CD4-positive, alpha-beta memory T cell (primary cell): ENCODE data around the gene C1orf105. TPM values are rescaled to one million over a fixed set of nuclear protein-coding genes. Genes with fewer than 3 reads are reported as not detected.
A peak's percentile ranks its signal among the peaks of the same experiment; 100 is the strongest.

Source experiments
- CTCF ChIA-PET: fragments of 350-600 bp; sonication (Branson Sonifier 250); formaldehyde crosslinking; loops from one replicate; lab custom pipeline; 2021; ENCODE audit warnings: inconsistent platforms; ENCODE audit not compliant: partially characterized antibody; lab: Charles Lee
- POLR2A ChIA-PET: fragments of 350-600 bp; sonication (Branson Sonifier 250); formaldehyde crosslinking; loops from one replicate; lab custom pipeline; 2021; ENCODE audit not compliant: partially characterized antibody; lab: Charles Lee
- DNase-seq, 5 donors: peaks; one replicate each; pipeline versions ENCODE4 v3.0.0 to v3.0.0-alpha.2; 2020 to 2022; ENCODE audit warnings: mixed read lengths in 1 of 5
- H3K27ac ChIP-seq: one replicate; pipeline ENCODE4 v1.7.0; 2013; ENCODE audit warnings: low read depth, low read length
- H3K27me3 ChIP-seq: 2 replicates; pipeline ENCODE4 v1.7.0; 2013; ENCODE audit warnings: mild to moderate bottlenecking, low read length, moderate library complexity; ENCODE audit not compliant: insufficient read depth
- H3K36me3 ChIP-seq: 2 replicates; pipeline ENCODE4 v1.7.0; 2013; ENCODE audit warnings: mild to moderate bottlenecking, low read length, moderate library complexity; ENCODE audit not compliant: insufficient read depth
- H3K4me1 ChIP-seq: 2 replicates; pipeline ENCODE4 v1.7.0; 2013; ENCODE audit warnings: mild to moderate bottlenecking, low read length, moderate library complexity; ENCODE audit not compliant: insufficient read depth
- H3K4me3 ChIP-seq, 2 donors: one replicate each; pipeline ENCODE4 v1.7.0; 2013; ENCODE audit warnings: low read length in 2 of 2, mild to moderate bottlenecking in 1 of 2
- H3K9me3 ChIP-seq, 2 donors: one replicate each; pipeline ENCODE4 v1.7.0; 2013; ENCODE audit warnings: low read length in 2 of 2, control low read depth in 1 of 2; ENCODE audit not compliant: control insufficient read depth in 1 of 2
- H3K27ac Mint-ChIP-seq, 7 donors: one replicate each; pipeline ENCODE4 v1.8.0; 2020 to 2021; ENCODE audit warnings: mixed read lengths in 7 of 7, mild to moderate bottlenecking in 6 of 7, inconsistent platforms in 3 of 7, moderate library complexity in 3 of 7
- H3K27me3 Mint-ChIP-seq, 2 donors: one replicate each; pipeline ENCODE4 v1.8.0; 2020 to 2021; ENCODE audit warnings: mixed read lengths in 2 of 2
- H3K36me3 Mint-ChIP-seq, 2 donors: one replicate each; pipeline ENCODE4 v1.8.0; 2020 to 2021; ENCODE audit warnings: mixed read lengths in 2 of 2, inconsistent platforms in 1 of 2, mild to moderate bottlenecking in 1 of 2
- H3K4me1 Mint-ChIP-seq, 4 donors: one replicate each; pipeline ENCODE4 v1.8.0; 2020 to 2021; ENCODE audit warnings: mixed read lengths in 4 of 4, mild to moderate bottlenecking in 1 of 4
- H3K4me3 Mint-ChIP-seq, 8 donors: one replicate each; pipeline ENCODE4 v1.8.0; 2020 to 2021; ENCODE audit warnings: mixed read lengths in 8 of 8, mild to moderate bottlenecking in 7 of 8, moderate library complexity in 6 of 8, inconsistent platforms in 3 of 8
- H3K9me3 Mint-ChIP-seq, 8 donors: one replicate each; pipeline ENCODE4 v1.8.0; 2020 to 2021; ENCODE audit warnings: mixed read lengths in 8 of 8, mild to moderate bottlenecking in 5 of 8, inconsistent platforms in 3 of 8, moderate library complexity in 1 of 8
- intact Hi-C: fragments of 100-400 bp; cut with micrococcal nuclease; formaldehyde crosslinking; loops from one replicate; pipeline ENCODE4 v1.15.1; 2023
- polyA plus RNA-seq, 2 donors: library from polyadenylated mRNA; unstranded; fragments of 300-500 nt; fragmentation: Illumina TruSeq; gene quantifications; one replicate each; pipeline ENCODE4 v1.2.3, GENCODE V29; 2021
- total RNA-seq, 2 experiments: library from RNA; stranded (reverse); gene quantifications; one replicate each; pipeline ENCODE4 v1.2.3, GENCODE V29; 2021

C1orf105 gene
- total and polyA plus RNA-seq, 4 experiments from 2014 or later: not detected

DNA sequence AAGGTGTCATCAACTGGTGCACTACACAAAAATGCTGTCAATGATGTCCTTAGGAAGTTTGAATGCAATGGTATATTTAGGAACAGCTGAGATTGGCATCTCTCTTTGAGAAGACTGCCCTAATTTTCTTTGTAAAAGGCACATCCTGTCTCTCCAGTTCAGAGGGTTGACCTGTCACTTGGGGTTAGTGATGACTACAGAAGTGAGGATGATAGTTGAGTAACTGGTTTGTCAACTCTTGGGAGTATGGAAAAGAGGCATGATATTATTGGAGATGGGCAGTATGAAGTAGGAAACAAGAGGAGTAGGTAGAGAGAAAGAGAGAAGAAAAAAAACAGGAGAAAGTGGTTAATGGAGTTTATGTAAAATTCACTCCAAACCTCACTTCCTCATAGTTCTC, 63.8 kb downstream of the C1orf105 start:
- no peak overlapping the region for H3K4me3 Mint-ChIP-seq
- no peak for DNase-seq
- no peaks in the 10 kb centered on the region for H3K27me3 ChIP-seq
- peak overlapping the region in 1 of 7 donors; percentile 65 for H3K27ac Mint-ChIP-seq
- peaks cover 0 to 3% of the 10 kb centered on the region in 2 donors for H3K27me3 Mint-ChIP-seq
- intact Hi-C loops: no loop called here
- no peaks in the 10 kb centered on the region for H3K9me3 ChIP-seq
- POLR2A ChIA-PET: no interaction called here
- H3K36me3 Mint-ChIP-seq: no peaks in the 10 kb centered on the region
- H3K4me1 ChIP-seq: peaks cover 12% of the 10 kb centered on the region
- no peak overlapping the region for H3K27ac ChIP-seq
- no peak overlapping the region for H3K4me3 ChIP-seq
- no peaks in the 10 kb centered on the region for H3K36me3 ChIP-seq
- H3K4me1 Mint-ChIP-seq: peaks cover 9 to 25% (median 16%) of the 10 kb centered on the region in 4 donors
- no peaks in the 10 kb centered on the region for H3K9me3 Mint-ChIP-seq
- CTCF ChIA-PET: no interaction called here

DNA sequence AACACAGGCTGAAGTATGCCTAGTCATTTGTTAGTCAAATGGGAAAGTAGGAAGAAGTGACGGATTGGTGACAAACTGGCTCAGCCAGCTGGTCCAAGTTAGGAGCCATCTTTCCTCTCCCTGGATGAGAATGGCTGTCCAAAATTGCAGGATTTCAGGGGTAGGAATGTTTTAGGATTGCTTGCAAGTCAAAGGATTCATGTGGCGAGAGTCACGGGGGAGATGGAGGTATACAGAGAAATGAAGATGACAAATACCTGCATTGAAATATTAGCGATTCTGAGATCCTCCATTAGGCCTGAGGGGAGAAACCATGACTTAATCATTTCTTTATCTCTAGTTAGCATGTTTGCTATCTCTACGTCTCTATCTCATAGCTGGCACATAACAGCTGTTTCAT, 65.1 kb downstream of the C1orf105 start:
- H3K27me3 ChIP-seq: no peaks in the 10 kb centered on the region
- H3K36me3 ChIP-seq: no peaks in the 10 kb centered on the region
- CTCF ChIA-PET: interaction anchor here (0.5 kb wide), 1 partner anchor 123 kb away, joined by 3 read pairs; no protein-coding TSS in a partner anchor
- H3K4me3 ChIP-seq: no peak overlapping the region
- DNase-seq: no peak
- H3K4me1 ChIP-seq: peaks cover 12% of the 10 kb centered on the region
- H3K9me3 ChIP-seq: no peaks in the 10 kb centered on the region
- Mint-ChIP-seq H3K4me3 (no peak overlapping the region), H3K4me1 (peaks cover 7 to 19% (median 13%) of the 10 kb centered on the region in 4 donors), H3K9me3 (no peaks in the 10 kb centered on the region), H3K27me3 (peaks cover 0 to 1% of the 10 kb centered on the region in 2 donors), H3K36me3 (no peaks in the 10 kb centered on the region), H3K27ac (no peak overlapping the region)
- no peak overlapping the region for H3K27ac ChIP-seq
- intact Hi-C loops: no loop called here
- POLR2A ChIA-PET: no interaction called here

DNA sequence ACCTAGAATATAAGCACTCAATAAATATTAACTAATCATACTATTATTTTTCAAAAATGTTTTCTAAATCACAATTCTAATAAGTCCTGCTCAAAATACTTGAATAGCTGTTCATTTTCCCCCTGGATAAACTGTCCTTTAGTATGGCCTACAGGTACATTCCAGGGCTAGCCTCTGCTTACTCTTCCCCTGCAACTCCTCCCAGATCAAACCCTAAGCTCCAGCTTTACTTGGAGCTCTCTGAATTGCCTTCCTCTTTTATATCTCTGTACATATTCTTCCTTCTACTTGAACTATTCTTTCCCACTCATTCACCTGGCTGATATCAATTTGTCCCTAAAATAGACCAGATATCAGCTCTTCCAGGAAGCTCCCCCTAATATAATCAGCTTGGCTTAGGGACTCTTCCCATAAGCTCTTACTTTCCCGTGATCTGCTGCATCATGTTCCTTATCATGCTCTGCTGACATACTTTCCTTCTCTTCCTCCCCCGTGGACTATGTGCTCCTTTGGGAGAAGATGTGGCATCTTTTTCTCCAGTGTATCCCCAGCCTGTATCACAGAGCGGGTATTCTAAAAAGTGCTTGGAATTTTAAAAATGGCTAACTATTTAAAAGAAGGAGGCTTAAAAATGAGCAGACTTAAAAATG, 66.4 kb downstream of the C1orf105 start:
- DNase-seq: no peak
- Histone ChIP-seq H3K27ac (no peak overlapping the region), H3K9me3 (no peaks in the 10 kb centered on the region), H3K36me3 (no peaks in the 10 kb centered on the region), H3K27me3 (no peaks in the 10 kb centered on the region), H3K4me3 (no peak overlapping the region), H3K4me1 (peaks cover 12% of the 10 kb centered on the region)
- no peaks in the 10 kb centered on the region for H3K36me3 Mint-ChIP-seq
- H3K9me3 Mint-ChIP-seq: no peaks in the 10 kb centered on the region
- H3K4me3 Mint-ChIP-seq: no peak overlapping the region
- H3K27ac Mint-ChIP-seq: peak overlapping the region in 1 of 7 donors; percentile 34
- ChIA-PET CTCF (interaction anchor here (1.5 kb wide), 1 partner anchor 43 kb away, joined by 4 read pairs; the partner anchor contains the start of gene PIGC), POLR2A (interaction anchor here (0.7 to 0.9 kb wide), 2 partner anchors 27 to 45 kb away, joined by 3 read pairs; no protein-coding TSS in a partner anchor)
- intact Hi-C loops: no loop called here
- peaks cover 7 to 19% (median 13%) of the 10 kb centered on the region in 4 donors for H3K4me1 Mint-ChIP-seq
- H3K27me3 Mint-ChIP-seq: peaks cover 1 to 3% of the 10 kb centered on the region in 2 donors

DNA sequence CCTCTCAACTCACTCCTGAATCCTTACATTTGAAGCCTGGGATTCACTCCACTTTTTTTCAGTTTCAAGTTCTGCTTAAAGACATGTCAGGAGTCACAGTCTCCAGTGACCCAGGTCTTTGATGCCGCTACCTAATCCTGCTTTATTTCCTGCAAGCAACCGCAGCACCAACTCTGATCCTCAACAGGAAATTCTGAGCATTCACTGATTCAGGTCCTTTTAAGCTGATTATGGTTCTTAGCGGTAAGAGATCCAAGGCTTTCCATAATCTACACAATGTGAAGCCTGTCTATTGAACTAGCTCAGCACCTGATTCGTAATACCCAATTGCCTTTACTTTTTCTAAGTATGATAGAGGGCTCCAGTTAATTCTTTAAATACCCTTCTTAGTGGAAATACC, 67.1 kb downstream of the C1orf105 start:
- H3K4me1 Mint-ChIP-seq: peaks cover 7 to 19% (median 13%) of the 10 kb centered on the region in 4 donors
- peak in 1 of 5 donors; percentile 4 for DNase-seq
- no peaks in the 10 kb centered on the region for H3K9me3 Mint-ChIP-seq
- Histone ChIP-seq H3K9me3 (no peaks in the 10 kb centered on the region), H3K27me3 (no peaks in the 10 kb centered on the region), H3K4me3 (no peak overlapping the region), H3K4me1 (peaks cover 12% of the 10 kb centered on the region), H3K27ac (no peak overlapping the region), H3K36me3 (no peaks in the 10 kb centered on the region)
- H3K27ac Mint-ChIP-seq: no peak overlapping the region
- intact Hi-C loops: no loop called here
- peak overlapping the region in 5 of 8 donors; percentile 1 to 60 (median 21) for H3K4me3 Mint-ChIP-seq
- H3K27me3 Mint-ChIP-seq: peaks cover 1 to 5% of the 10 kb centered on the region in 2 donors
- CTCF ChIA-PET: interaction anchor here (1.0 to 1.5 kb wide), 3 partner anchors 13 to 44 kb away, joined by 3 to 4 read pairs (median 3); partner anchors contain the start of gene PIGC
- H3K36me3 Mint-ChIP-seq: no peaks in the 10 kb centered on the region
- POLR2A ChIA-PET: interaction anchor here (0.7 to 0.9 kb wide), 2 partner anchors 27 to 45 kb away, joined by 3 read pairs; no protein-coding TSS in a partner anchor

DNA sequence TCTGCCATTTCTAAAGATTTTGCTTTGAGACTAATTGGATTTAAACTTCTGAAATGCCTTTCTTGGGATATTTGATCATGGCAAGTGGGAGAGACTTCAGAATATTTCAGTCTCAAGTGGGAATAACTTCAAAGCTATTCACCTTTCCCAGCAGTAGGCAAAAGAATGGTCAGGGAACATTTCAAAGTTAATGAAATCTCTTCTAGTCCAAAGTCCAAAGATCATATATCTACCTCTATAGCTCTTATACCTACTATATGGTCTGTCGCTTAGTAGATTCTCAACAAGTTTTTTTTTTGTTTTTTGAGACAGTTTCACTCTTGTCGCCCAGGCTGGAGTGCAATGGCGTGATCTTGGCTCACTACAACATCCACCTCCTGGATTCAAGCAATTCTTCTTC, 67.9 kb downstream of the C1orf105 start:
- Mint-ChIP-seq H3K9me3 (no peaks in the 10 kb centered on the region), H3K4me3 (no peak overlapping the region), H3K4me1 (peaks cover 7 to 19% (median 13%) of the 10 kb centered on the region in 4 donors), H3K27ac (no peak overlapping the region), H3K27me3 (peaks cover 1 to 5% of the 10 kb centered on the region in 2 donors), H3K36me3 (no peaks in the 10 kb centered on the region)
- intact Hi-C loops: no loop called here
- ChIA-PET CTCF (interaction anchor here (1.0 to 1.5 kb wide), 3 partner anchors 12 to 45 kb away, joined by 3 to 4 read pairs (median 3); partner anchors contain the start of gene PIGC), POLR2A (interaction anchor here (0.6 kb wide), 1 partner anchor 583 kb away, joined by 3 read pairs; no protein-coding TSS in a partner anchor)
- no peaks in the 10 kb centered on the region for H3K36me3 ChIP-seq
- H3K9me3 ChIP-seq: no peaks in the 10 kb centered on the region
- DNase-seq: no peak
- H3K4me3 ChIP-seq: no peak overlapping the region
- no peak overlapping the region for H3K27ac ChIP-seq
- peaks cover 12% of the 10 kb centered on the region for H3K4me1 ChIP-seq
- H3K27me3 ChIP-seq: no peaks in the 10 kb centered on the region

DNA sequence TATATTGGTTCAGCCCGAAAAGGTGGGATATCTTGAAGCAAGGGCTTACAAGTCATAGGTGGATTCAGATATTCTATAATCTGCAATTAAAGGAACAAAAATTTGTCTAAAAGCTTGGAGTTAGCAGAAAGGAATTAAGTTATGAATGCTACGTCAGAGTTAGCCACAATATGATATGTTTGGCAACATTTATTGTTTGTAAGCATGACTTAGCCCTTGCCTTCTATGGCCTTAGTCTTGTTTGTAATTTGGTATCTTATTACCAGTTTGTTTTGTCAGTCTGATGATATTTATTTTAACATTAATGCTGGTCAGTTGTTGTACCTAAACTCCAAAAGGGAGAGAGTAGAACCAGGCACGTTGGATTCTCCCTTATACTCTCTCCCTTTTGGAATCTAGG, 69.4 kb downstream of the C1orf105 start:
- no peak for DNase-seq
- no peaks in the 10 kb centered on the region for H3K9me3 Mint-ChIP-seq
- H3K4me1 Mint-ChIP-seq: peaks cover 5 to 9% (median 9%) of the 10 kb centered on the region in 4 donors
- no peak overlapping the region for H3K27ac Mint-ChIP-seq
- no peak overlapping the region for H3K4me3 Mint-ChIP-seq
- Histone ChIP-seq H3K9me3 (no peaks in the 10 kb centered on the region), H3K4me3 (no peak overlapping the region), H3K4me1 (peaks cover 12% of the 10 kb centered on the region), H3K27me3 (no peaks in the 10 kb centered on the region), H3K27ac (no peak overlapping the region), H3K36me3 (no peaks in the 10 kb centered on the region)
- CTCF ChIA-PET: no interaction called here
- H3K36me3 Mint-ChIP-seq: no peaks in the 10 kb centered on the region
- intact Hi-C loops: no loop called here
- POLR2A ChIA-PET: no interaction called here
- peaks cover 1 to 5% of the 10 kb centered on the region in 2 donors for H3K27me3 Mint-ChIP-seq

DNA sequence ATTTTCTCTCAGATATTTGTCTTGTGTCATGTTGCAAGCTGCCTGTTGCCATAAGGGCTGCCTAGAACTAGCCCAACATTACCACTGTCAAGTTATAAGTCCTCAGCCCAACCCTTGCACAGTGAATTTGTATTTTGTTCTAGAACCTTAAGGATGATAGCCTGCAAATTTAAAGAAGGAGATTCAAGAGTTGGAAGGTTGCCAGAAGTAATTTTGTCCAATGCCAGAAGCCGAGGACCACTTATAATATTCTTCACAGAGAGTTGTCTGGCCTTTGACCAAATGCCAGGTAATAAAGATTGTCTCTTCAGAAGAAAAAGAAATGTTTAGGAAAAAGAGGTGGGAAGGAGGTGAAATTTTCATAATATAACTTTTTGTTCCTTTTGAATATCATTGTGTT, 71.9 kb downstream of the C1orf105 start:
- POLR2A ChIA-PET: no interaction called here
- H3K9me3 Mint-ChIP-seq: no peaks in the 10 kb centered on the region
- Histone ChIP-seq H3K9me3 (no peaks in the 10 kb centered on the region), H3K4me3 (no peak overlapping the region), H3K27me3 (no peaks in the 10 kb centered on the region), H3K36me3 (no peaks in the 10 kb centered on the region), H3K27ac (no peak overlapping the region), H3K4me1 (peaks cover 6% of the 10 kb centered on the region)
- intact Hi-C loops: no loop called here
- no peak overlapping the region for H3K4me3 Mint-ChIP-seq
- no peak for DNase-seq
- H3K27ac Mint-ChIP-seq: no peak overlapping the region
- no peaks in the 10 kb centered on the region for H3K36me3 Mint-ChIP-seq
- CTCF ChIA-PET: no interaction called here
- H3K27me3 Mint-ChIP-seq: peaks cover 1 to 5% of the 10 kb centered on the region in 2 donors
- H3K4me1 Mint-ChIP-seq: peaks cover 4 to 6% (median 5%) of the 10 kb centered on the region in 4 donors
